ENCODE data around the gene CHCT1.

CHCT1 gene

DNA sequence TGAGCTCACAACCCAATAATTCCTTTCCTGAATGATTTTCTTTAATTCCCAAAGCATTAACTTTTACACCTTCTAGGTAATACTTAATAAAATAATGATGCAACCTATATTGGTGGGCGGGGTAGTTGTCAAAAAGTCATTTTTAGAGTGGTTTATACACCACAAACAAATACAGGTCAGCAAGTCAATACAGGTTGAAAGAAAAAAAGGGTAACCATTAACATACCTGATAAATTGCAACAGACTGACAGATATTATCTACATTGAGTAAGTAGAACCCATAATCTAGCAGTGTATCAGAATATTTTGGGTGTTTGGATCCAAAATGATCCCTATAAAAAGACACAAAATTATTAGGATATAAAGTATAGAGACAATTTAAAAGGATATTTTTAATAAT is 39.3 kb downstream of the CHCT1 start:
- TF ChIP-seq EP300 (IDR thresholded peaks at IDR 0.05; ENCODE audit: borderline replicate concordance) (no peak), MAX (IDR thresholded peaks at IDR 0.05) (no peak), EGR1 (IDR thresholded peaks at IDR 0.05) (no peak), NFIC (IDR thresholded peaks at IDR 0.05) (no peak), TCF12 (IDR thresholded peaks at IDR 0.05; ENCODE audit: low read depth) (no peak), FOXM1 (IDR thresholded peaks at IDR 0.05; ENCODE audit: borderline replicate concordance, low read depth) (no peak), RAD21 (IDR thresholded peaks at IDR 0.05; ENCODE audit: low read depth) (no peak), YY1 (IDR thresholded peaks at IDR 0.05; ENCODE audit: low read depth) (no peak), CEBPB (IDR thresholded peaks at IDR 0.05) (no peak), TAF1 (IDR thresholded peaks at IDR 0.05; ENCODE audit: low read depth) (no peak), CREB1 (IDR thresholded peaks at IDR 0.05; ENCODE audit: low read depth) (no peak), ZBTB7A (IDR thresholded peaks at IDR 0.05; ENCODE audit: low read depth) (no peak), TEAD4 (IDR thresholded peaks at IDR 0.05) (no peak)
- TF ChIP-seq, protein P1, sequence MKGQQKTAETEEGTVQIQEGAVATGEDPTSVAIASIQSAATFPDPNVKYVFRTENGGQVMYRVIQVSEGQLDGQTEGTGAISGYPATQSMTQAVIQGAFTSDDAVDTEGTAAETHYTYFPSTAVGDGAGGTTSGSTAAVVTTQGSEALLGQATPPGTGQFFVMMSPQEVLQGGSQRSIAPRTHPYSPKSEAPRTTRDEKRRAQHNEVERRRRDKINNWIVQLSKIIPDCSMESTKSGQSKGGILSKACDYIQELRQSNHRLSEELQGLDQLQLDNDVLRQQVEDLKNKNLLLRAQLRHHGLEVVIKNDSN (IDR thresholded peaks at IDR 0.05) = no peak
- TF ChIP-seq, protein P2, sequence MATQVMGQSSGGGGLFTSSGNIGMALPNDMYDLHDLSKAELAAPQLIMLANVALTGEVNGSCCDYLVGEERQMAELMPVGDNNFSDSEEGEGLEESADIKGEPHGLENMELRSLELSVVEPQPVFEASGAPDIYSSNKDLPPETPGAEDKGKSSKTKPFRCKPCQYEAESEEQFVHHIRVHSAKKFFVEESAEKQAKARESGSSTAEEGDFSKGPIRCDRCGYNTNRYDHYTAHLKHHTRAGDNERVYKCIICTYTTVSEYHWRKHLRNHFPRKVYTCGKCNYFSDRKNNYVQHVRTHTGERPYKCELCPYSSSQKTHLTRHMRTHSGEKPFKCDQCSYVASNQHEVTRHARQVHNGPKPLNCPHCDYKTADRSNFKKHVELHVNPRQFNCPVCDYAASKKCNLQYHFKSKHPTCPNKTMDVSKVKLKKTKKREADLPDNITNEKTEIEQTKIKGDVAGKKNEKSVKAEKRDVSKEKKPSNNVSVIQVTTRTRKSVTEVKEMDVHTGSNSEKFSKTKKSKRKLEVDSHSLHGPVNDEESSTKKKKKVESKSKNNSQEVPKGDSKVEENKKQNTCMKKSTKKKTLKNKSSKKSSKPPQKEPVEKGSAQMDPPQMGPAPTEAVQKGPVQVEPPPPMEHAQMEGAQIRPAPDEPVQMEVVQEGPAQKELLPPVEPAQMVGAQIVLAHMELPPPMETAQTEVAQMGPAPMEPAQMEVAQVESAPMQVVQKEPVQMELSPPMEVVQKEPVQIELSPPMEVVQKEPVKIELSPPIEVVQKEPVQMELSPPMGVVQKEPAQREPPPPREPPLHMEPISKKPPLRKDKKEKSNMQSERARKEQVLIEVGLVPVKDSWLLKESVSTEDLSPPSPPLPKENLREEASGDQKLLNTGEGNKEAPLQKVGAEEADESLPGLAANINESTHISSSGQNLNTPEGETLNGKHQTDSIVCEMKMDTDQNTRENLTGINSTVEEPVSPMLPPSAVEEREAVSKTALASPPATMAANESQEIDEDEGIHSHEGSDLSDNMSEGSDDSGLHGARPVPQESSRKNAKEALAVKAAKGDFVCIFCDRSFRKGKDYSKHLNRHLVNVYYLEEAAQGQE (IDR thresholded peaks at IDR 0.05; ENCODE audit: low read depth) = no peak

DNA sequence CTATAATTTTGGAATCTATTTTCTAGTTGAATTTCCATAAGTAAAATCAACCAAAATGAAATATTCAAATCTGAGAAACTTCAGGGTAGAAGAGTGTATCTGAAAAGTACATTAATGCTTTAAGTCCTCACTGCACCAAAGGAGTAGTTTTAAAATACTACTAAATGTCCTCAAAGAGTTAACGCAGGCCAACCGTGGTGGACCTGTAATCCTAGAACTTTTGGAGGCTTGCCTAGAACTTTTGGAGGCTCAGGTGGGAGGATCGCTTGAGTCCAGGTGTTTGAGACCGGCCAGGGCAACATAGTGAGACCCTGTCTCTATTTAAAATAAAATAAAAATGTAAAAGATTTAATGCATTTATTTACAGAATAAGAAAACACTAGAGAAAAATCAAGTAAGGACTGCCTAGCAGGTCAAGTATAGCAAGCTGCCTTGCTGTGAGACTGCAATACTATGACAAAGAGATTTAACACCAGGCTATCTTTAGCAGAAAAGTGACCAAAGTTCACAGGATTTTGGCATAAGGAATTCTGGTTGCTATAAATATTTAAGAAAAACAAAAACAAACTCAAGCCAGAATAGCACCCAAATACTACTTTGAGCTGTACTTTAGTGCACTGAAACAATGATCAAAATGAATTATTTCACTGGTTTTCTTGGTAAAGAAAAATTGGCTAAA is 41.0 kb downstream of the CHCT1 start:
- TF ChIP-seq TAF1 (IDR thresholded peaks at IDR 0.05; ENCODE audit: low read depth) = no peak
- TF ChIP-seq EP300 (IDR thresholded peaks at IDR 0.05; ENCODE audit: borderline replicate concordance) = no peak
- no peak for TF ChIP-seq EGR1 (IDR thresholded peaks at IDR 0.05)
- TF ChIP-seq CEBPB (IDR thresholded peaks at IDR 0.05) = no peak
- TF ChIP-seq, protein P1 (IDR thresholded peaks at IDR 0.05) = no peak
- no peak for TF ChIP-seq TEAD4 (IDR thresholded peaks at IDR 0.05)
- TF ChIP-seq ZBTB7A (IDR thresholded peaks at IDR 0.05; ENCODE audit: low read depth) = no peak
- no peak for TF ChIP-seq TCF12 (IDR thresholded peaks at IDR 0.05; ENCODE audit: low read depth)

DNA sequence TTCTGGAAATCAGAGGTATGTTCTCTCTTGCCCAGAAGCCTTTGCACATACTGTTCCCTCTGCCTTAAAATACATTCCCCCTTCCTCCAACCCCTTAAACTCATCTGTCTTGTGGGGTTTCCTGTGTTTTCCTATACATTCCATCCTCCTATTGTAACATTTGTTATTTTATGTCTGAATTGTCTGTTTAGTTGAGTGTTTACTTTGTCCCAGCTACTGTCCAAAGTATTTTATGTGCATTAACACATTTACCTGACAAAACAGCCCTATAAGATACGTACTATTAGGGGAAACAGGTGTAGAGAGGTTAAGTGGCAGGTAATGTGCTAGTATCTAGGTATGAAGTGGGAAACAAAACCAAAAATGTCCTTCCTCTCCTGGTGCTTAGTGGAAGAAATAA is 42.1 kb downstream of the CHCT1 start:
- TF ChIP-seq TCF12 (IDR thresholded peaks at IDR 0.05; ENCODE audit: low read depth) = no peak
- TF ChIP-seq ZBTB7A (IDR thresholded peaks at IDR 0.05; ENCODE audit: low read depth) = no peak
- TF ChIP-seq, protein P2 (IDR thresholded peaks at IDR 0.05; ENCODE audit: low read depth) = no peak
- TF ChIP-seq CEBPB (IDR thresholded peaks at IDR 0.05) = no peak
- TF ChIP-seq CREB1 (IDR thresholded peaks at IDR 0.05; ENCODE audit: low read depth) = no peak
- TF ChIP-seq YY1 (IDR thresholded peaks at IDR 0.05; ENCODE audit: low read depth) = no peak
- no peak for TF ChIP-seq TEAD4 (IDR thresholded peaks at IDR 0.05)
- TF ChIP-seq EGR1 (IDR thresholded peaks at IDR 0.05) = no peak
- TF ChIP-seq NFIC (IDR thresholded peaks at IDR 0.05) = no peak
- no peak for TF ChIP-seq EP300 (IDR thresholded peaks at IDR 0.05; ENCODE audit: borderline replicate concordance)

DNA sequence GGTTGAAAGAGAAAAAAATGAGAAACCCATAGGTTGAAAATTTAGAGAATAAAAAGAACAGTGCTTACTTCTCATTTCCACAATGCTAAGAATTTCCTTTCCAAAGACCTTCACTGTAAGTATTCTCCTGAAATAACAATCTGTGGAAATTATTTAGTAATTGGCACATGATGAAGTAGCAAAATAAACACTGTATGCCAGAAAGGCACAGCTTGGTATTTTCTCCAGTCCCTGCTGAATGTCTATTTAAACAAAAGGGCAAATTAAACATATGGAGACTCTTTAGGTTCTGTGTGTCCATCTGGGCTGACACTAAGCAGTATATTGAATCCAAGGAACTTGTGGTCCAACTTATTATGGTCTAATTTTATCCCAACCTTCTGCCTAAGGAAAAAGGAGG is 46.1 kb downstream of the CHCT1 start:
- no peak for TF ChIP-seq RAD21 (IDR thresholded peaks at IDR 0.05; ENCODE audit: low read depth)
- TF ChIP-seq NFIC (IDR thresholded peaks at IDR 0.05) = no peak
- no peak for TF ChIP-seq TAF1 (IDR thresholded peaks at IDR 0.05; ENCODE audit: low read depth)

DNA sequence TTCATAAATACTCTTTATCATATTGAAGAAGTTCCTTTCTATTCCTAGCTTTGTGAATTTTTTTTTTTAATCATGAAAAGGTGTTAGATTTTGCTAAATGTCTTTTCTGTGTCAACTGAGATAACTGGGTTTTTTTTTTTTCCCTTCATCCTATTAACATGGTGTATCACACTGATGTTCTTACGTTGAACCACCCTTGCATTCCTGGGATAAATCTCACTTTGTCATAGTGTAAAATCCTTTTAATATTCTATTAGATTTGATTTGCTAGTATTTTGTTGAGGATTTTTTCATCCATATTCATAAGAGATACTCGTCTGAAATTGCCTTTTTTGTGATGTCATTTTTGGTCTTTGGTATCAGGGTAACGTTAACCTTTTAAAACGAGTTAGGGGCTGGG is 49.2 kb downstream of the CHCT1 start:
- TF ChIP-seq YY1 (IDR thresholded peaks at IDR 0.05; ENCODE audit: low read depth) (no peak), EP300 (IDR thresholded peaks at IDR 0.05; ENCODE audit: borderline replicate concordance) (no peak), TEAD4 (IDR thresholded peaks at IDR 0.05) (no peak)
- TF ChIP-seq, protein P1 (IDR thresholded peaks at IDR 0.05) = no peak

- TF ChIP-seq TCF12 (IDR thresholded peaks at IDR 0.05; ENCODE audit: low read depth) (no peak), FOXM1 (IDR thresholded peaks at IDR 0.05; ENCODE audit: borderline replicate concordance, low read depth) (no peak), CEBPB (IDR thresholded peaks at IDR 0.05) (no peak), EP300 (IDR thresholded peaks at IDR 0.05; ENCODE audit: borderline replicate concordance) (no peak), YY1 (IDR thresholded peaks at IDR 0.05; ENCODE audit: low read depth) (no peak), TAF1 (IDR thresholded peaks at IDR 0.05; ENCODE audit: low read depth) (no peak), RAD21 (IDR thresholded peaks at IDR 0.05; ENCODE audit: low read depth) (no peak), EGR1 (IDR thresholded peaks at IDR 0.05) (no peak), MAX (IDR thresholded peaks at IDR 0.05) (no peak), ZBTB7A (IDR thresholded peaks at IDR 0.05; ENCODE audit: low read depth) (no peak), NFIC (IDR thresholded peaks at IDR 0.05) (no peak), CREB1 (IDR thresholded peaks at IDR 0.05; ENCODE audit: low read depth) (no peak), TEAD4 (IDR thresholded peaks at IDR 0.05) (no peak)
- TF ChIP-seq, protein P1 (IDR thresholded peaks at IDR 0.05) = no peak
- TF ChIP-seq, protein P2 (IDR thresholded peaks at IDR 0.05; ENCODE audit: low read depth) = no peak
Measured at GRCh38 chr17:60472449-60472848, 50.2 kb downstream of the CHCT1 start.
